DMS153 treated with DMSO at 0.1 percent for 48 hours (cell line): ENCODE data around the gene PTPRC.

ENCODE experiments used
- DNase-seq: peaks from one replicate; lab custom pipeline; 2025; ENCODE audit not compliant: unreplicated experiment; lab: John Stamatoyannopoulos, UW

PTPRC gene

DNA sequence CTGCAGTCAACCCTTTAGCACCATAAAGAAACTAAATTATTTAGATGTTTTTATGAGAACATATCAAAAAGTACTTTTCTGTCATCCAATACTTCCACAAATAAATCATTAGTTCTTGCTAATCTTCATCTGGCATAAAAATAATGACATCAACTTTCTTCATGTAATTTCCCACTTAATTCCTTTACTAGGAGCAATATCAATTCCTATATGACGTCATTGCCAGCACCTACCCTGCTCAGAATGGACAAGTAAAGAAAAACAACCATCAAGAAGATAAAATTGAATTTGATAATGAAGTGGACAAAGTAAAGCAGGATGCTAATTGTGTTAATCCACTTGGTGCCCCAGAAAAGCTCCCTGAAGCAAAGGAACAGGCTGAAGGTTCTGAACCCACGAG lies 116.9 kb downstream of the PTPRC start:
- no peak for DNase-seq

DNA sequence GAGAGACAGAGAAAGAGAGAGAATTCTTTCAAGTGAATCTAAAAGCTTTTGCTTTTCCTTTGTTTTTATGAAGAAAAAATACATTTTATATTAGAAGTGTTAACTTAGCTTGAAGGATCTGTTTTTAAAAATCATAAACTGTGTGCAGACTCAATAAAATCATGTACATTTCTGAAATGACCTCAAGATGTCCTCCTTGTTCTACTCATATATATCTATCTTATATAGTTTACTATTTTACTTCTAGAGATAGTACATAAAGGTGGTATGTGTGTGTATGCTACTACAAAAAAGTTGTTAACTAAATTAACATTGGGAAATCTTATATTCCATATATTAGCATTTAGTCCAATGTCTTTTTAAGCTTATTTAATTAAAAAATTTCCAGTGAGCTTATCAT lies 117.6 kb downstream of the PTPRC start:
- DNase-seq, result peak; percentile 20

- DNase-seq, result no peak
Measured at GRCh38 chr1:198761859-198762616, 123.2 kb downstream of the PTPRC start.

DNA sequence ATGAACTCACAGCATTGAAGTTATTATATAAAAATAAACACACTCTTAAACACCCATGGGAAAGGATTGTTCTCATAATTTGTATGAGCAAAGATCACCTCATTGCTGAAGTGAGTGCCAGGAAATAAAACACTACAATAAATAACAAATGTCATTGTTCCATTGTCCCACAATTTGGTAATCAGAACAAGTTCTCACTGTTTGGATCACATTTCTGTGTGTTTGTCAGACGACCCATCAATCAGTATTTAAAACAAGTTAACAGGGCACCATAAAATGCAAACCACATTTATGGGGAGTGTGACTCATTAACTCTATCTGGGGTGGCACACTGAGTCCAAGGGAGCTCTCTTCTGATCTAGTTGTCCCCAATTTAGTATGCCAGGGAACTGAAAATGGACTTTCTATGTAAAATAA lies 124.5 kb downstream of the PTPRC start:
- no peak for DNase-seq

DNA sequence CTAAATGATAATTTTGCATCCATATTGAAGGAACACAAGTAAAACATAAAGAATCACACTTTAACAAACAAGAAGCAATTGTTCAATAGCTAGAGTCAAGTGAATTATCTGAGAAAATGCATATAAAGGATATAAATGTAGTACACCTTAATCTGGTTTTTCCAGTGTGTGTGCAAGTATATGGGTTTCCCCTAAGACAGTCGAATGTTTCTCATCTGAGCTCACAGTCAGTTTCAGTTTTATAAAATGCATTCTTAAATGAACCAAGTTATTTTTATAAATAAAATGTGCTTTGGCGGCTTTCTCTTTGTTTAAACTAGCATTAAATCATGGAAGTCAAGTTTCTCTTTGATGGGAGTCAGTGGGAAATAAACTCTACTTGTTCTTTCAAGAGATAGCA lies 125.9 kb downstream of the PTPRC start:
- DNase-seq, result no peak

GRCh38 chr1:198765416-198765815 lies 126.6 kb downstream of the PTPRC start:
- DNase-seq, result no peak

DNA sequence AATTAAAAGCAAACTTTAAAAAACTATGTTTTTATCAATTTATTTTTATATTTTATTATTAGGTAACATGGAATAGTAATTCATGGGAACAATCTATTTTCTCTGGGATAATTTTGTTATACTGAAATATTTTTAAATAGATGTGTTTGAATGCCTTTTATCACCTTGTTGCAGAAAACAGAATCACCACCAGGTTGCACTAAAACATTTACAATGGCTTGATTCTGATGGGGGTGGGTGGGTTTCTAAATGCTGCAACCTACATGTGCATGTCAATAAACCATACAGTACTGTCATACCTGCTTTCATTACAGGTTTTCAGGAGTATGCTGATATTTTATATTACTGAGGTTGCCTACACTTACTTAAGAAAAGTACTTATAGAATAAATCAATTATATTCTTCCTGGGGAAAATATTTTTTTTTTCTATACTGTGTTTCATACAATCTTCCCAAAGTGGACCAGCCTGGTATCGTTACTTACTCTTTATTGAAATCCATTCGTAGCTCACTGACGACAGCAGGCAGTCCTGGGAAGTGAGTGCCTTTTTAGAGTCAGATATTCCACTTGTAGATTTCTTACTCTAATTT lies 132.8 kb downstream of the PTPRC start:
- DNase-seq, result no peak

DNA sequence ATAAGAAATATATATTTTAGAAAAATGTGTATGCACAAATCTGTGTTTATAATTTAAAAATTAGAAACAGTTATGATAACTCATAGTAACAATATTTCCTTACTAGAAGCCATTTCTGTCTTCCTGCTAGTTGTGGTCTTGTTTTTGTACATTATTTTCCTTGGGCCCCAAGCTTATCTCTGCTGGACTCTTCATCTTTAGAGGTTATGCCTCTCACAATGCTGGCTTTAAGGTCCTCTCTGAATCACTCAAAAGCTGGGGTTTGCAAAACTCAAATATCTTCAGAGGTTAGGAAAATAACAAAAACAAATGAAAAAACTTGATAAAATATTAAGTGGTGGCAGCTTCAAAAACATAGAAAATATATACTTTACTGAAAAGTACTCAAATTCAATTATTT lies 133.8 kb downstream of the PTPRC start:
- DNase-seq, result no peak

- no peak for DNase-seq
Measured at GRCh38 chr1:198773030-198773429, 134.2 kb downstream of the PTPRC start.

GRCh38 chr1:198773523-198773922 lies 134.7 kb downstream of the PTPRC start:
- no peak for DNase-seq

DNA sequence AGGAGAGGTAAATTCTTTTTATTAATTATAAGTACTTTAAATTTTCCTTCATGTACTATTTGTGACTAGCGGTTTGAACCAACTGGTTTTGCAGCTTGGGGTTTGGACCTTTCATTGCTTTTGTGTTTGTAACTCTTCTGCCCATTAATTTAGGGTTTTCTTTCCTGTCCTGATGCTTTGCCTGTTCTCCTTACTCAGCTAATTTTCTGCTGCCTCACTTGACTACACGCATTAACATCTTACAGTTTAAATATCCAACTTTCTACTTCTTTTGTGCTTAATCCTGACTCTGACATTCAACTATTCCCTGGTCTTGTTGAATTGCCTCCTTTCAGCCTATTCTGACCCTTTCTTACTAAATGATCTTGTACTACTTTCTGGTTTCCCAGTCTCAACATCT lies 135.6 kb downstream of the PTPRC start:
- DNase-seq, result no peak

- DNase-seq, result no peak
Measured at GRCh38 chr1:198775606-198776005, 136.8 kb downstream of the PTPRC start.

GRCh38 chr1:198776602-198777029 lies 137.8 kb downstream of the PTPRC start:
- DNase-seq, result no peak

- no peak for DNase-seq
Measured at GRCh38 chr1:198778049-198778448, 139.2 kb downstream of the PTPRC start.

GRCh38 chr1:198780376-198780775 lies 141.5 kb downstream of the PTPRC start:
- DNase-seq, result no peak

GRCh38 chr1:198788561-198789064 lies 149.8 kb downstream of the PTPRC start:
- DNase-seq, result no peak

DNA sequence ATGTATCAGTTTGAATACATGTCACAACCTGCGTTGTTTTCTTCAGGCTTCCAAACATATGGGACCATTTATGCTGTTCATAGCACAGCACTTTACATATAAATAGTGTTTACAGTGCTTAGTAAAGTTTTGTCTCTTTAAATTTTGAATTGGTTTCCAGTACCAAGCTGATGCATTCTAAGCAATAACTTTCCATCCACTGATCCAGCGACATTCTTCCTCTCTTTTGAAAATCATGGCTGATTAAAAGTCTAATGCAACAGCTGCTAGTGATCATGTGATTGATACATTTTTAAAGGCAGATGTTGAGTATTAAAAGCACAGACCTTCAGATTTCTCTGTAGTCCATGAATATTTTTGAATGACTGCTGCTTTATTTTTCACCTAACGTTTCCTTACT lies 154.9 kb downstream of the PTPRC start:
- no peak for DNase-seq

DNA sequence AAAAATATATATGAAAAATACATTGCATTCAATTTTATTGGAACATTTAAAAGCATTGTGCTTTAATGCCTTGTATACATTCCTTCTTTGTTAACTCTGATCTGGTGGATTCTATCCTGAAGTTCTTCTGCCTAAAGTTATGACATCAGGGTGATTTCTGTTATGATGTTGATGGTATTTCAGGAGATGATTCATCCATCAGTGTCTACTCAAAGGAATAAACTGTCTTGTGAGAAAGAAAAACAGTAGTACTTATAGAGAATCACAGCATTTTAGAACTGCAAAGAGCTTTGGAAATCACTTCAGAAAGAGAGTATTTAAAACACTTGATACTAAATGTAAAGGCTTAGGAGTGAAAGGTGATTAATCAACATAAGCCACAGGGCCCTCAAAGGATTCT lies 155.7 kb downstream of the PTPRC start:
- no peak for DNase-seq

GRCh38 chr1:198797656-198798055 lies 158.8 kb downstream of the PTPRC start:
- DNase-seq, result no peak

DNA sequence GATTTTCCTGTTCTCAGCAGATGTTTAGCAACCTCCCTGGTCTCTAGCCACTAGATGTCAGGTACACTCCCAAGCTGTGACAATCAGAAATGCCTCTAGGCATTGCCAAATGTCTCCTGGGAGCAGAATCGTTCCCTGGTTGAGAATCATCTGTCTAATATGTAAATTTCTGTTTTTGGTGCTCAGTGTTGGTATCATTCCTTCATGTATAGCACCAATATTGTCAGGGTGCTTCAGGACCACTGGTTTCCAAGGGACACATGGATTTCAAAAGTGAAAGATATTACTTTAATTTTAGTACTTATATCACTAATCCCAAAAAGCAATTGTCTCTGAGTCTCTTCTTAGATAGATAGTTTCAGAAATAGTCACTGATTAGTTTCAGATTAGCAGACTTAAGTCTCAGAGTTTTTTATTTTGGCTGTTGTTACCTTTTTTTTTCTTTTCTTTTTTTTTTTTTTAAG lies 160.1 kb downstream of the PTPRC start:
- no peak for DNase-seq

DNA sequence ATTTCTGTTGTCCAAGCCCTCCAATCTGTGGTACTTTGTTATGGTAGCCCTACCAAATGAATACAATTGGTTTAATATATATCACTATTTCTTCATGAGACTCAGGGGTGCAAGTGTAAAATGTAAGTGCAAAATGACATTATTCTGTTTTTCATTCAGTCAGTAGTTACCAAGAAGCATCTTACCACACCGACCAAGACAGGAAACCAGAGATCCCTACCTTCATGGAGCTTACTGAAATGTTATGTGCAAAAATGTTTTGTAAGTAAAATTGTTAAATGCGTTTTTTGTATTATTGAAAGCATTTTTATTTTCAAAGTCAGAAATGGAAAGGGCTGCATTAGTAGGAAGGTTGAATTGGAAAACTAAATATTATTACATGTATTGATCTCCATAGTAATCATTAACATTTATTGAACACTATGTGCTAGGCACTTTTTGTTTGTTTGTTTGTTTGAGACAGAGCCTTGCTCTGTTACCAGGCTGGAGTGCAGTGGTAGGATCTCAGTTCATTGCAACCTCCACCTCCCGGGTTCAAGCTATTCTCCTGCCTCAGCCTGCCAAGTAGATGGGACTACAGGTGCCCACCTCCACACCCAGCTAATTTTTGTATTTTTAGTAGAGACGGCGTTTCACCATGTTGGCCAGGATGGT lies 166.8 kb downstream of the PTPRC start:
- DNase-seq, result no peak

GRCh38 chr1:198806861-198807260 lies 168.0 kb downstream of the PTPRC start:
- no peak for DNase-seq
